ENCODE measurements around the gene ZNF674.
"Not testable (repeated sequence)": the region's sequence is repeated elsewhere in the genome, so short reads cannot be mapped to it uniquely, and the experiment has no call there.

ZNF674 gene

GRCh38 chrX:46463682-46464081 lies 81.5 kb downstream of the ZNF674 start:
- no peak for DNase-seq (ENCODE audit: low spot score)

GRCh38 chrX:46461660-46462191 lies 83.5 kb downstream of the ZNF674 start:
- no peak for DNase-seq (ENCODE audit: low spot score)

- not testable (repeated sequence) for DNase-seq (ENCODE audit: low spot score)
Observed at GRCh38 chrX:46460801-46461659, 84.2 kb downstream of the ZNF674 start.

- DNase-seq (ENCODE audit: low spot score): no peak
Observed at GRCh38 chrX:46459603-46460002, 85.6 kb downstream of the ZNF674 start.

GRCh38 chrX:46456125-46456922 lies 88.9 kb downstream of the ZNF674 start:
- no peak for DNase-seq (ENCODE audit: low spot score)

Data from LoVo (cell line).